Transverse colon (tissue), 4 donors: Measurements from ENCODE around the gene ZFP64.
"Not testable (repeated sequence)": the region's sequence is repeated elsewhere in the genome, so short reads cannot be mapped to it uniquely, and the experiment has no call there.

ENCODE experiments used
- CTCF ChIP-seq, 5 experiments: fragments of 200-600 bp in 3 of 5; fragments of 450-650 bp in 2 of 5; sonication (generic) in 3 of 5; IDR thresholded peaks; 1 replicate in 2 of 5; 2 replicates in 3 of 5; pipeline ENCODE4 v1.5.1; 2016 to 2017; ENCODE audit warnings: antibody characterized with exemption in 5 of 5, inconsistent platforms in 3 of 5, mild to moderate bottlenecking in 2 of 5, moderate library complexity in 1 of 5
- POLR2AphosphoS5 ChIP-seq, 3 donors: sonication (generic); formaldehyde crosslinking; IDR thresholded peaks; one replicate each; pipeline ENCODE4 v1.6.1; 2016; ENCODE audit warnings: antibody characterized with exemption in 3 of 3

- not testable (repeated sequence) for TF ChIP-seq CTCF, POLR2AphosphoS5 (IDR thresholded peaks at IDR 0.05)
Observed at GRCh38 chr20:52133714-52134113, 57.9 kb downstream of the ZFP64 start.
